Measurements from ENCODE around the gene KLHDC8A. TPM values are rescaled to one million over a fixed set of nuclear protein-coding genes. Genes with fewer than 3 reads are reported as not detected.

Gene KLHDC8A
- not detected in 2 replicates for total RNA-seq

GRCh38 chr1:205356440-205357139 lies at the start of gene KLHDC8A:
TSS of gene KLHDC8A (minus strand) at chr1:205356922. CDS start at chr1:205343604, 13,318 bp downstream.

DNA sequence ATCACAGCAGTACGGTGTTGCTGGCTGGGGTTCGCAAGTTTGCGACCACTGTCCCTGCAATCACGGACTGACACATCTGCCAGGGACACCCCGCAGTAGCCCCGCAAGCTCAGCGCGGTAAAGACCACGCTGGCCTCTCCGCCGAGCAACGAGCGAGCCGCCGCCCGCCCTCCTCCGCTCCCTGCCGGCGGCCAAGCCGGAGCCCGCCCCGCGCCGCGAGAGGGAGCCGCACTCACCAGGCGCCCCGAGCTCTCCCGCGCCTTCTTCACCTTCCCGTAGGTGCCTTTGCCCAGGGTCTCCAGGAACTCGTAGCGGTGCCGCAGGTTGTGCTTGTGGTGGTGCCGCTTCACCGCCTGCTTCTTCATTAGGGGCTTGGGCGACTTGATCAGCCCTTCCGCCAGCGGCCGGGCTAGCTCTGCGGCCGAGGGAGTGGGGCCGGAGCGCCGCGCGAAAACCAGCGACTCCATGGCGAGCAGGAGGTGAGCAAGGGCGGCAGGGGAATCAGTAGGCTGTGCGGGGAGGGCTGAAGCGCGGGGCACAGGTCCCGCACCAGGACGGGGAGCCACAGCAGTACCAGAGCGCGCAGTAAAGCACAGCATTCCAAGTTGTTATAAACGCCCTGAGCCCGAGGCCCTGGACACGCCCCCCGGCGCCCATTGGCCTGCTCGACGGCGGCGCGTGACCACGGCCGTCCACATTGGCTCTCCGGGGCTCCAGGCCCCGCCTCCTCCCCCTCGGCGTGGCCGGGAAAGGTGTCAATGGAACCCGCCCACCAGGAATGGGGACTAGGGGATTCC lies 35.4 kb downstream of the KLHDC8A start, which contains the start of gene NUAK2:
TSS of gene NUAK2 (minus strand) at position 584 of the 797 bp plus-strand sequence. CDS start at position 467, 117 bp downstream.

Other genes starting within 250 kb of the KLHDC8A start
- 11.9 and 13.3 TPM in 2 replicates for gene RBBP5, start 234.9 kb downstream of the KLHDC8A start, total RNA-seq
- 5.8 and 6.0 TPM in 2 replicates for gene DSTYK, start 145.2 kb downstream of the KLHDC8A start, total RNA-seq
- 2.3 and 4.7 TPM in 2 replicates for gene TMCC2, start 129.0 kb downstream of the KLHDC8A start, total RNA-seq
- 11.1 and 15.7 TPM in 2 replicates for gene NUAK2, start 35.2 kb downstream of the KLHDC8A start, total RNA-seq
- gene LEMD1, start 65.1 kb upstream of the KLHDC8A start, total RNA-seq: not detected in 2 replicates
- 0.05 and 0.07 TPM in 2 replicates for gene BLACAT1, start 99.1 kb upstream of the KLHDC8A start, total RNA-seq
- gene CDK18, start 147.7 kb upstream of the KLHDC8A start, total RNA-seq: 0.15 and 1.4 TPM in 2 replicates